B cell (primary cell): Measurements from ENCODE around the gene PODNL1. TPM values are rescaled to one million over a fixed set of nuclear protein-coding genes. Genes with fewer than 3 reads are reported as not detected.

Experiments used
- ATAC-seq: fragments of 200-7000 bp; cut with Tn5 transposase; one replicate; pipeline ENCODE4 v1.10.0; 2021; ENCODE audit warnings: low read depth, mild to moderate bottlenecking, moderate number of reproducible peaks, moderate library complexity
- CTCF ChIA-PET: fragments of 350-600 bp; sonication (Branson Sonifier 250); formaldehyde crosslinking; loops from one replicate; lab custom pipeline; 2021; ENCODE audit warnings: antibody characterized with exemption, inconsistent platforms; lab: Charles Lee
- POLR2A ChIA-PET: fragments of 350-600 bp; sonication (Branson Sonifier 250); formaldehyde crosslinking; loops from one replicate; lab custom pipeline; 2021; ENCODE audit warnings: antibody characterized with exemption; lab: Charles Lee
- DNase-seq: peaks from one replicate; pipeline ENCODE4 v3.0.0; 2013
- H2AFZ ChIP-seq: 2 replicates; pipeline ENCODE4 v1.6.1; 2012; ENCODE audit warnings: mild to moderate bottlenecking, low read depth, low read length; ENCODE audit not compliant: insufficient read depth, poor library complexity, severe bottlenecking
- H3K27ac ChIP-seq, 2 donors: 1 replicate in 1 of 2; 2 replicates in 1 of 2; pipeline ENCODE4 v1.5.1; 2012 to 2013; ENCODE audit warnings: low read length in 2 of 2, mild to moderate bottlenecking in 2 of 2, moderate library complexity in 1 of 2
- H3K27me3 ChIP-seq, 4 experiments: fragments of 200-600 bp in 1 of 4; sonication (generic) in 1 of 4; replicated peaks in 1 of 4; 1 replicate in 2 of 4; 2 replicates in 2 of 4; pipeline versions ENCODE4 v1.6.1 to v1.7.0; 2013 to 2016; ENCODE audit warnings: low read length in 3 of 4, mild to moderate bottlenecking in 2 of 4, mixed read lengths in 1 of 4, moderate library complexity in 1 of 4; ENCODE audit not compliant: insufficient read depth in 4 of 4, control insufficient read depth in 3 of 4; ENCODE audit errors: control extremely low read depth in 1 of 4
- H3K36me3 ChIP-seq, 2 experiments: replicated peaks in 1 of 2; 1 replicate in 1 of 2; 2 replicates in 1 of 2; pipeline versions ENCODE4 v1.6.1 to v1.7.1; 2013; ENCODE audit warnings: low read length in 1 of 2; ENCODE audit not compliant: insufficient read depth in 2 of 2, control insufficient read depth in 1 of 2; ENCODE audit errors: control extremely low read depth in 1 of 2, extremely low read depth in 1 of 2
- H3K4me1 ChIP-seq, 2 donors: fragments of 200-600 bp in 1 of 2; sonication (generic) in 1 of 2; 1 replicate in 1 of 2; 2 replicates in 1 of 2; pipeline versions ENCODE4 v1.5.1 to v1.6.1; 2013 to 2017; ENCODE audit warnings: low read length in 2 of 2; ENCODE audit not compliant: control insufficient read depth in 2 of 2, insufficient read depth in 2 of 2
- H3K4me2 ChIP-seq: replicated peaks from 2 replicates; pipeline ENCODE3; 2012; ENCODE audit warnings: mild to moderate bottlenecking, low read depth, low read length; ENCODE audit not compliant: poor library complexity, severe bottlenecking
- H3K4me3 ChIP-seq, 5 experiments: fragments of 200-600 bp in 1 of 5; sonication (generic) in 1 of 5; 1 replicate in 3 of 5; 2 replicates in 2 of 5; pipeline versions ENCODE4 v1.5.1 to v1.7.0; 2011 to 2016; ENCODE audit warnings: low read length in 4 of 5, mild to moderate bottlenecking in 4 of 5, low read depth in 2 of 5, control low read depth in 1 of 5, moderate library complexity in 1 of 5; ENCODE audit not compliant: insufficient read depth in 1 of 5; ENCODE audit errors: control extremely low read depth in 1 of 5, extremely low read depth in 1 of 5
- H3K79me2 ChIP-seq: fragments of 200-600 bp; sonication (generic); one replicate; pipeline ENCODE4 v1.6.0; 2016; ENCODE audit warnings: low read length; ENCODE audit not compliant: control insufficient read depth, insufficient read depth
- H3K9ac ChIP-seq: fragments of 200-600 bp; sonication (generic); 2 replicates; pipeline ENCODE4 v1.6.1; 2017; ENCODE audit warnings: mild to moderate bottlenecking, low read length, moderate library complexity
- H3K9me3 ChIP-seq, 3 donors: one replicate each; pipeline versions ENCODE4 v1.6.1 to v1.7.1; 2013; ENCODE audit warnings: low read length in 2 of 3; ENCODE audit not compliant: control insufficient read depth in 2 of 3, insufficient read depth in 1 of 3; ENCODE audit errors: control extremely low read depth in 1 of 3
- H4K20me1 ChIP-seq: 2 replicates; pipeline ENCODE4 v1.6.0; 2012; ENCODE audit warnings: mild to moderate bottlenecking, low read length; ENCODE audit not compliant: insufficient read depth, control insufficient read depth, poor library complexity, severe bottlenecking
- H3K27ac Mint-ChIP-seq: one replicate; pipeline ENCODE4 v1.8.0; 2021; ENCODE audit warnings: mixed read lengths
- H3K27me3 Mint-ChIP-seq: one replicate; pipeline ENCODE4 v1.8.0; 2021; ENCODE audit warnings: mixed read lengths
- H3K4me1 Mint-ChIP-seq: one replicate; pipeline ENCODE4 v1.8.0; 2021; ENCODE audit warnings: mixed read lengths
- H3K4me3 Mint-ChIP-seq: one replicate; pipeline ENCODE4 v1.8.0; 2021; ENCODE audit warnings: mixed read lengths
- H3K9me3 Mint-ChIP-seq: one replicate; pipeline ENCODE4 v1.8.0; 2022; ENCODE audit warnings: mixed read lengths; ENCODE audit not compliant: insufficient read depth
- EZH2 ChIP-seq: IDR thresholded peaks from 2 replicates; pipeline ENCODE4 v1.6.1; 2012; ENCODE audit warnings: borderline replicate concordance, low read depth, mild to moderate bottlenecking, moderate library complexity, low read length; ENCODE audit not compliant: insufficient read depth, poor library complexity, severe bottlenecking
- WGBS: methylation state at CpG from one replicate; pipeline ENCODE4 v1.1.5; 2013; ENCODE audit warnings: missing lambda C conversion rate; ENCODE audit not compliant: insufficient coverage; 5-methylcytosine and 5-hydroxymethylcytosine counted together
- intact Hi-C: fragments of 100-400 bp; cut with micrococcal nuclease; formaldehyde crosslinking; loops from one replicate; pipeline ENCODE4 v1.10.0; 2022
- polyA plus RNA-seq: library from polyadenylated mRNA; depleted of rRNA; stranded (reverse); fragments of >200 nt; gene quantifications from 2 replicates; pipeline ENCODE4 v1.2.3, GENCODE V29; 2012
- total RNA-seq, 2 donors: library from RNA; stranded (reverse); fragments of 120-200 nt in 1 of 2; gene quantifications; 1 replicate in 1 of 2; 2 replicates in 1 of 2; pipeline versions ENCODE4 v1.2.3 to v1.2.4, GENCODE V29; 2013 to 2022
- TF ChIP-seq, protein P1 (sequence below): fragments of 200-600 bp; IDR thresholded peaks from one replicate; pipeline ENCODE4 v1.8.0; 2022; ENCODE audit warnings: antibody characterized with exemption, mild to moderate bottlenecking

Gene PODNL1
- total and polyA plus RNA-seq, 2 donors (not counting 1 experiment from before 2014, with no cell fraction given): not detected

DNA sequence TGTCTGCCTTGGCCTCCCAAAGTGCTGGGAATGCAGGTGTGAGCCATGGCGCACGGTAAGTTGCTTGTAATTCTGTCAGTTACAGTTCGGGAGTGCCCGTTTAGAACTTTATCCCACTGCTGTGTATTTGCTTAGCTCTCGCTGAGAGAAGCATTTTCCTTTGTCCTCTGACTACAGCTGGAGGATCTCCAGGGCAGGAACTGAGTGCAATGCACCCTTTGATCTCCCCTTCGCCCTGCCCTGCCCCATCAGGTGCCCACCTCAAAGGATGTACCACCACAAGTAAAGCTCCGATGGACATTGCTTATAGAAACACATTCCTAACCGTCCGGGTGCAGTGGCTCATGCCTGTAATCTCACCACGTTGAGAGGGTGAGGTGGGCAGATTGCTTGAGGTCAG is 38.8 kb downstream of the PODNL1 start:
- H4K20me1 ChIP-seq: no peaks in the 10 kb centered on the region
- intact Hi-C loops: no loop called here
- H3K4me3 Mint-ChIP-seq: no peak overlapping the region
- ChIA-PET POLR2A (interaction anchor here (0.6 kb wide), 1 partner anchor 39 kb away, joined by 3 read pairs; no protein-coding TSS in a partner anchor), CTCF (no interaction called here)
- H3K27ac ChIP-seq: no peak overlapping the region
- H3K27me3 Mint-ChIP-seq: no peaks in the 10 kb centered on the region
- no peaks in the 10 kb centered on the region for H3K4me1 Mint-ChIP-seq
- DNase-seq (no peak), ATAC-seq (no peak)
- 85% methylated on average over 6 of the region's 10 CpGs for WGBS
- H3K9ac ChIP-seq: no peak overlapping the region
- H3K9me3 Mint-ChIP-seq: no peaks in the 10 kb centered on the region
- no peaks in the 10 kb centered on the region for H3K4me1 ChIP-seq
- no peaks in the 10 kb centered on the region for H3K36me3 ChIP-seq
- H3K4me2 ChIP-seq: no peak overlapping the region
- H2AFZ ChIP-seq: no peak overlapping the region
- TF ChIP-seq, protein P1, sequence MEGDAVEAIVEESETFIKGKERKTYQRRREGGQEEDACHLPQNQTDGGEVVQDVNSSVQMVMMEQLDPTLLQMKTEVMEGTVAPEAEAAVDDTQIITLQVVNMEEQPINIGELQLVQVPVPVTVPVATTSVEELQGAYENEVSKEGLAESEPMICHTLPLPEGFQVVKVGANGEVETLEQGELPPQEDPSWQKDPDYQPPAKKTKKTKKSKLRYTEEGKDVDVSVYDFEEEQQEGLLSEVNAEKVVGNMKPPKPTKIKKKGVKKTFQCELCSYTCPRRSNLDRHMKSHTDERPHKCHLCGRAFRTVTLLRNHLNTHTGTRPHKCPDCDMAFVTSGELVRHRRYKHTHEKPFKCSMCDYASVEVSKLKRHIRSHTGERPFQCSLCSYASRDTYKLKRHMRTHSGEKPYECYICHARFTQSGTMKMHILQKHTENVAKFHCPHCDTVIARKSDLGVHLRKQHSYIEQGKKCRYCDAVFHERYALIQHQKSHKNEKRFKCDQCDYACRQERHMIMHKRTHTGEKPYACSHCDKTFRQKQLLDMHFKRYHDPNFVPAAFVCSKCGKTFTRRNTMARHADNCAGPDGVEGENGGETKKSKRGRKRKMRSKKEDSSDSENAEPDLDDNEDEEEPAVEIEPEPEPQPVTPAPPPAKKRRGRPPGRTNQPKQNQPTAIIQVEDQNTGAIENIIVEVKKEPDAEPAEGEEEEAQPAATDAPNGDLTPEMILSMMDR: no peak
- TF ChIP-seq EZH2: no peak
- H3K4me3 ChIP-seq: no peak overlapping the region
- no peaks in the 10 kb centered on the region for H3K79me2 ChIP-seq
- no peaks in the 10 kb centered on the region for H3K9me3 ChIP-seq
- H3K27me3 ChIP-seq: no peaks in the 10 kb centered on the region
- H3K27ac Mint-ChIP-seq: no peak overlapping the region

DNA sequence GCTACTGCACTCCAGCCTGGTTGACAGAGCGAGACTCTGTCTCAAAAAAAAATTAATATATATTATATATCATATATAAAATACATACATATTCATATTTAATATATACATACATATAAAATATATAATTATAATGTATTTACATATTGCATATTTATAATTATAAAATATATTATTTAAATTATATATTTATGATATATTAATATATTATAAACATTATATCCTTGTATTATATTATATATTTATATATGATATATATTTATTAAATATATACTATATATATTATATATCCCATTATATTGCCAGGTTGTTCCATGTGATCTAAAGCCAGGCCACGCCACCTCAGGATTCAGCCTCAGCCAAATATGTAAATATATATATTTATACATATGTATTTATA is 42.0 kb downstream of the PODNL1 start:
- CTCF ChIA-PET: no interaction called here
- H3K36me3 ChIP-seq: no peaks in the 10 kb centered on the region
- no peaks in the 10 kb centered on the region for H3K27me3 ChIP-seq
- POLR2A ChIA-PET: no interaction called here
- intact Hi-C loops: no loop called here
- TF ChIP-seq EZH2: no peak
- H3K9me3 Mint-ChIP-seq: no peaks in the 10 kb centered on the region
- H3K27ac ChIP-seq: no peak overlapping the region
- WGBS: no CpG with 5 or more reads among the region's 2 CpGs
- H4K20me1 ChIP-seq: no peaks in the 10 kb centered on the region
- no peaks in the 10 kb centered on the region for H3K79me2 ChIP-seq
- no peaks in the 10 kb centered on the region for H3K9me3 ChIP-seq
- DNase-seq (no peak), ATAC-seq (no peak)
- H3K27ac Mint-ChIP-seq: no peak overlapping the region
- H3K4me3 ChIP-seq: no peak overlapping the region
- H3K27me3 Mint-ChIP-seq: no peaks in the 10 kb centered on the region
- H3K4me2 ChIP-seq: no peak overlapping the region
- H3K4me3 Mint-ChIP-seq: no peak overlapping the region
- no peak overlapping the region for H2AFZ ChIP-seq
- H3K4me1 ChIP-seq: no peaks in the 10 kb centered on the region
- H3K4me1 Mint-ChIP-seq: no peaks in the 10 kb centered on the region
- H3K9ac ChIP-seq: no peak overlapping the region
